HCT116 (cell line): Measurements from ENCODE around the gene RBM11.

ENCODE experiments used
- RAD21 ChIP-seq: IDR thresholded peaks from 2 replicates; pipeline ENCODE4 v1.6.1; 2012; ENCODE audit warnings: low read depth, mild to moderate bottlenecking
- YY1 ChIP-seq: IDR thresholded peaks from 2 replicates; pipeline ENCODE4 v1.6.1; 2011; ENCODE audit warnings: low read length, low read depth, moderate library complexity, mild to moderate bottlenecking; ENCODE audit not compliant: insufficient replicate concordance; ENCODE audit errors: extremely low read depth
- TF ChIP-seq, protein P1 (sequence below), 3 experiments: fragments of 200-600 bp in 1 of 3; sonication (generic) in 1 of 3; IDR thresholded peaks in 2 of 3; conservative IDR thresholded peaks in 1 of 3; 2 replicates each; pipeline ENCODE4 v1.5.1; 2012 to 2017; ENCODE audit warnings: low read depth in 2 of 3, low read length in 2 of 3, antibody characterized with exemption in 1 of 3, borderline replicate concordance in 1 of 3, control low read depth in 1 of 3, mild to moderate bottlenecking in 1 of 3, mixed read lengths in 1 of 3, mixed run types in 1 of 3, moderate library complexity in 1 of 3; ENCODE audit not compliant: insufficient read depth in 1 of 3

GRCh38 chr21:14210738-14211137 lies 5.2 kb upstream of the RBM11 start, which contains the start of gene LIPI:
- no peak for TF ChIP-seq RAD21
- TF ChIP-seq, protein P1, sequence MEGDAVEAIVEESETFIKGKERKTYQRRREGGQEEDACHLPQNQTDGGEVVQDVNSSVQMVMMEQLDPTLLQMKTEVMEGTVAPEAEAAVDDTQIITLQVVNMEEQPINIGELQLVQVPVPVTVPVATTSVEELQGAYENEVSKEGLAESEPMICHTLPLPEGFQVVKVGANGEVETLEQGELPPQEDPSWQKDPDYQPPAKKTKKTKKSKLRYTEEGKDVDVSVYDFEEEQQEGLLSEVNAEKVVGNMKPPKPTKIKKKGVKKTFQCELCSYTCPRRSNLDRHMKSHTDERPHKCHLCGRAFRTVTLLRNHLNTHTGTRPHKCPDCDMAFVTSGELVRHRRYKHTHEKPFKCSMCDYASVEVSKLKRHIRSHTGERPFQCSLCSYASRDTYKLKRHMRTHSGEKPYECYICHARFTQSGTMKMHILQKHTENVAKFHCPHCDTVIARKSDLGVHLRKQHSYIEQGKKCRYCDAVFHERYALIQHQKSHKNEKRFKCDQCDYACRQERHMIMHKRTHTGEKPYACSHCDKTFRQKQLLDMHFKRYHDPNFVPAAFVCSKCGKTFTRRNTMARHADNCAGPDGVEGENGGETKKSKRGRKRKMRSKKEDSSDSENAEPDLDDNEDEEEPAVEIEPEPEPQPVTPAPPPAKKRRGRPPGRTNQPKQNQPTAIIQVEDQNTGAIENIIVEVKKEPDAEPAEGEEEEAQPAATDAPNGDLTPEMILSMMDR (IDR thresholded peaks at IDR 0.05 in 2 of 3, conservative IDR thresholded peaks at IDR 0.05 in 1 of 3; ENCODE audit: borderline replicate concordance in 1 of 3, insufficient read depth in 1 of 3, low read depth in 2 of 3, low read length in 2 of 3): no peak
- no peak for TF ChIP-seq YY1
